Smooth muscle cell of the brain vasculature (primary cell): ENCODE measurements around the gene RPL18.

Experiments used
- DNase-seq: peaks from one replicate; pipeline ENCODE4 v3.0.0-alpha.2; 2012; ENCODE audit warnings: low read depth, low spot score

Gene RPL18

GRCh38 chr19:48630296-48631063 is 11.5 kb upstream of the RPL18 start:
- no peak for DNase-seq

- DNase-seq = no peak
Observed at GRCh38 chr19:48629599-48630295, 10.8 kb upstream of the RPL18 start.

GRCh38 chr19:48629297-48629598 is 10.3 kb upstream of the RPL18 start:
- no peak for DNase-seq

- DNase-seq = no peak
Observed at GRCh38 chr19:48628486-48629296, 9.7 kb upstream of the RPL18 start.

GRCh38 chr19:48627865-48628314 is 8.9 kb upstream of the RPL18 start:
- DNase-seq = no peak

GRCh38 chr19:48627201-48627864 is 8.4 kb upstream of the RPL18 start:
- DNase-seq = no peak

- no peak for DNase-seq
Observed at GRCh38 chr19:48625891-48626327, 6.9 kb upstream of the RPL18 start.

- DNase-seq = no peak
Observed at GRCh38 chr19:48624791-48625723, 6.1 kb upstream of the RPL18 start.

GRCh38 chr19:48624067-48624594 is 5.2 kb upstream of the RPL18 start:
- no peak for DNase-seq

- DNase-seq = no peak
Observed at GRCh38 chr19:48623556-48624066, 4.6 kb upstream of the RPL18 start.

- no peak for DNase-seq
Observed at GRCh38 chr19:48619692-48620585, 961 bp upstream of the RPL18 start.

GRCh38 chr19:48618278-48618915 is 581 bp downstream of the RPL18 start:
- no peak for DNase-seq

GRCh38 chr19:48617146-48617937 is 1.6 kb downstream of the RPL18 start:
- DNase-seq = no peak

GRCh38 chr19:48616491-48617056 is 2.4 kb downstream of the RPL18 start:
- no peak for DNase-seq

- DNase-seq = no peak
Observed at GRCh38 chr19:48616041-48616436, 2.9 kb downstream of the RPL18 start.

- no peak for DNase-seq
Observed at GRCh38 chr19:48615231-48616040, 3.5 kb downstream of the RPL18 start.
